GM21619 (cell line): ENCODE data around the gene CDH3.

Experiments used
- ATAC-seq: cut with Tn5 transposase; IDR thresholded peaks from one replicate; pipeline ENCODE4 v1.9.1; 2021; ENCODE audit not compliant: unreplicated experiment

The CDH3 gene

GRCh38 chr16:68734782-68735181 is 89.7 kb downstream of the CDH3 start:
- ATAC-seq = no peak

- no peak for ATAC-seq
Measured at GRCh38 chr16:68736561-68736960, 91.5 kb downstream of the CDH3 start.

- no peak for ATAC-seq
Measured at GRCh38 chr16:68737046-68737729, 92.1 kb downstream of the CDH3 start, which contains the start of gene CDH1. Gene CDH1 (plus strand): TSS chr16:68737292. CDS start chr16:68737416, 124 bp downstream.

GRCh38 chr16:68737730-68738629 is 92.9 kb downstream of the CDH3 start:
- no peak for ATAC-seq

GRCh38 chr16:68739964-68740627 is 95.0 kb downstream of the CDH3 start:
- no peak for ATAC-seq

- ATAC-seq = no peak
Measured at GRCh38 chr16:68740628-68741346, 95.7 kb downstream of the CDH3 start.

DNA sequence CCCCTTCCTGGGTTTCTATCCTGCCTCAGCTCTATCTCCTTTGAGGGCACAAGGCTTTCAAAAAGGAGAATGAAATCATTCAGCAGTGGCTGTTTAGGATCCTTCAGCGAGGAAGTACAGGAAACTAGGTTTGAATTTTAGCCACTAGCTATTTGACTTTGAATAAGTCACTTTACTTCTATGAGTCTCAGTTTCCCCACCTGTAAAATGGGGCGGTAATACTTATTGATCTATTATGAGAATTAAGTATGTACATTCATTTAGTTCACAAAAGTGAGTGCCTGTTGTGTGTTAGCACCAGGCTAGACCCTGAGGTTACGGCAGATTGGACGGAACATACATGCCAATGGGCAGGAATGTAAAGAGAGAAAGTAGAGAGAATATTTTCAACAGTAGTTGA is 98.6 kb downstream of the CDH3 start:
- no peak for ATAC-seq

GRCh38 chr16:68744744-68745280 is 99.7 kb downstream of the CDH3 start:
- ATAC-seq = no peak

DNA sequence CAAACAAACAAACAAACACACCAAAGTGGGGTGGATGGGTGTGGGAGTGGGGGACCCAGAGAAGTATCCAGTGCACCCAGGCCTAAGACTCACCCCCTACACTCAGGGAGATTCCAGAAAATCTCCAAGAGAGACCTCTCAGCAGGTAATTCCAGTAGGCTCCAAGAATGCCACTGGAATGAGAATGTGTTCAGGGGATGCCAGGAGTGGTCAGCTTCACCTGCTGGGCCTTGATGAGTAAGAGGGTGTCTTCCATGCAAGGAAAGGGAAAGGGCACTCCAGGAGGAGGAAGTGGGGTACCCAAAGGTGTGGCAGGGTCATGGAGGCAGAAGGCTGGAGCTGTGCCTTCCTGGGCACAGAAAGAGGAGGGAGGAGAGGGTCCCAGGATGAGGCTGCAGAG is 101.8 kb downstream of the CDH3 start:
- ATAC-seq = no peak

DNA sequence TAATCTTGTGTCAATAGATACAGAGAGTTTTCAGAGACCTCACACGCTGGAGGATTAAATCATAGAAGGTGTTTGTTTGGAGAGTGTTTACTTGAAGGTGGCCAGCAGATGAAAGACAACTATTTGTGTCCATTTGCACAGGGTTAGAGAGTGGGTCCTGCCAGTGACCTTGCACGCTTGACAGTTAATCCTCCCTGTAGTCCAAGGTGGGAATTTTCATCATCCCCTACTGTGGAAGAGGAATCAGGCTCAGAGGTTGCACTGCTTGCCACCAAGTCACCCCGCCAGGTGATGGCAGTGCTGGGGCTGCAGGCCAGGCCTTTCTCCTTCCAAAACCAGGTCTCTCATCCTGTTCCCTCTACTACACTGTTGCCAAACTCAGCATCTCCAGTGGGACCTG is 104.3 kb downstream of the CDH3 start:
- no peak for ATAC-seq
